H1 (cell line): ENCODE results near the gene OR1I1. TPM values are rescaled to one million over a fixed set of nuclear protein-coding genes. Genes with fewer than 3 reads are reported as not detected.

Source experiments
- CTCF ChIA-PET: fragments of 300-600 bp; sonication (Branson Sonifier 250); formaldehyde crosslinking; loops from one replicate; lab custom pipeline; 2021; ENCODE audit not compliant: partially characterized antibody; lab: Charles Lee
- POLR2A ChIA-PET: fragments of 300-600 bp; sonication (Branson Sonifier 250); formaldehyde crosslinking; loops from one replicate; lab custom pipeline; 2021; ENCODE audit warnings: inconsistent platforms; ENCODE audit not compliant: partially characterized antibody; lab: Charles Lee
- DNase-seq, 2 experiments: peaks; one replicate each; pipeline versions ENCODE4 v3.0.0 to v3.0.0-alpha.2; 2010 to 2022; ENCODE audit warnings: low spot score in 2 of 2, low read depth in 1 of 2, mixed read lengths in 1 of 2
- FAIRE-seq: peaks from 2 replicates; lab custom pipeline; 2011; peaks lifted over from hg19 to GRCh38; lab: Jason Lieb, UNC
- H2AFZ ChIP-seq: 2 replicates; pipeline ENCODE4 v1.8.1; 2012; ENCODE audit warnings: low read length, inconsistent platforms
- H2AK5ac ChIP-seq: 2 replicates; pipeline ENCODE4 v1.6.1; 2013; ENCODE audit warnings: low read depth, low read length
- H2BK120ac ChIP-seq: replicated peaks from 2 replicates; pipeline ENCODE3; 2013; ENCODE audit warnings: low read depth, low read length, inconsistent platforms
- H2BK12ac ChIP-seq: 2 replicates; pipeline ENCODE4 v1.6.1; 2013; ENCODE audit warnings: low read depth, low read length
- H2BK15ac ChIP-seq: 2 replicates; pipeline ENCODE4 v1.6.1; 2013; ENCODE audit warnings: low read length
- H2BK20ac ChIP-seq: 2 replicates; pipeline ENCODE4 v1.6.1; 2013; ENCODE audit warnings: low read length
- H2BK5ac ChIP-seq: 2 replicates; pipeline ENCODE4 v1.6.1; 2013; ENCODE audit warnings: low read depth, low read length
- H3K14ac ChIP-seq: 2 replicates; pipeline ENCODE4 v1.6.1; 2013; ENCODE audit warnings: inconsistent platforms; ENCODE audit not compliant: insufficient read length
- H3K18ac ChIP-seq: 2 replicates; pipeline ENCODE4 v1.6.1; 2013; ENCODE audit warnings: low read length; ENCODE audit errors: extremely low read depth
- H3K23ac ChIP-seq: 2 replicates; pipeline ENCODE4 v1.6.1; 2013; ENCODE audit warnings: inconsistent platforms; ENCODE audit not compliant: insufficient read length
- H3K23me2 ChIP-seq: 2 replicates; pipeline ENCODE4 v1.6.1; 2013; ENCODE audit warnings: low read depth, low read length
- H3K27ac ChIP-seq: 2 replicates; pipeline ENCODE4 v1.6.1; 2011; ENCODE audit warnings: low read depth, low read length, inconsistent platforms
- H3K27me3 ChIP-seq, 4 experiments: replicated peaks in 1 of 4; 1 replicate in 1 of 4; 2 replicates in 3 of 4; pipeline versions ENCODE4 v1.6.1 to v1.8.1; 2011 to 2013; ENCODE audit warnings: low read length in 3 of 4, mild to moderate bottlenecking in 3 of 4, inconsistent platforms in 2 of 4, mixed read lengths in 2 of 4, moderate library complexity in 1 of 4; ENCODE audit not compliant: control insufficient read depth in 3 of 4, insufficient read depth in 3 of 4; ENCODE audit errors: extremely low read depth in 1 of 4
- H3K36me3 ChIP-seq, 4 experiments: 2 replicates each; pipeline versions ENCODE4 v1.6.1 to v1.8.1; 2011 to 2013; ENCODE audit warnings: mild to moderate bottlenecking in 4 of 4, low read length in 3 of 4, moderate library complexity in 2 of 4, control low read depth in 1 of 4, inconsistent platforms in 1 of 4; ENCODE audit not compliant: insufficient read depth in 4 of 4, control insufficient read depth in 2 of 4
- H3K4ac ChIP-seq: replicated peaks from 2 replicates; pipeline ENCODE3; 2013; ENCODE audit warnings: low read length, low read depth, mixed read lengths, inconsistent platforms; ENCODE audit not compliant: insufficient read length
- H3K4me1 ChIP-seq, 4 experiments: replicated peaks in 1 of 4; 1 replicate in 1 of 4; 2 replicates in 3 of 4; pipeline versions ENCODE4 v1.6.1 to v1.8.1; 2011 to 2013; ENCODE audit warnings: low read length in 3 of 4, inconsistent platforms in 2 of 4, mixed read lengths in 1 of 4; ENCODE audit not compliant: insufficient read depth in 4 of 4, control insufficient read depth in 3 of 4
- H3K4me2 ChIP-seq, 2 experiments: 2 replicates each; pipeline versions ENCODE4 v1.6.1 to v1.8.1; 2011 to 2013; ENCODE audit warnings: low read depth in 2 of 2, low read length in 2 of 2, control low read depth in 1 of 2, inconsistent platforms in 1 of 2, mild to moderate bottlenecking in 1 of 2; ENCODE audit not compliant: insufficient read depth in 1 of 2
- H3K4me3 ChIP-seq, 4 experiments: fragments of 200-600, 300-600 bp in 1 of 4; sonication (generic), shearing (Covaris generic), sonication (Bioruptor Twin) in 1 of 4; 2 replicates each; pipeline versions ENCODE4 v1.5.1 to v1.8.1; 2011 to 2016; ENCODE audit warnings: low read length in 4 of 4, low read depth in 3 of 4, control low read depth in 2 of 4, inconsistent platforms in 2 of 4, mild to moderate bottlenecking in 2 of 4, mixed read lengths in 1 of 4, moderate library complexity in 1 of 4; ENCODE audit not compliant: insufficient read depth in 2 of 4; ENCODE audit errors: extremely low read depth in 1 of 4
- H3K56ac ChIP-seq: replicated peaks from 2 replicates; pipeline ENCODE3; 2013; ENCODE audit warnings: low read depth, mild to moderate bottlenecking, mixed read lengths, low read length, inconsistent platforms; ENCODE audit not compliant: insufficient read length
- H3K79me1 ChIP-seq: 2 replicates; pipeline ENCODE4 v1.6.1; 2013; ENCODE audit warnings: low read depth, low read length, control low read depth
- H3K79me2 ChIP-seq, 2 experiments: 2 replicates each; pipeline versions ENCODE4 v1.6.1 to v1.8.1; 2012 to 2013; ENCODE audit warnings: low read length in 2 of 2, mild to moderate bottlenecking in 2 of 2, inconsistent platforms in 1 of 2; ENCODE audit not compliant: insufficient read depth in 2 of 2, control insufficient read depth in 1 of 2
- H3K9ac ChIP-seq, 4 experiments: replicated peaks in 1 of 4; 1 replicate in 1 of 4; 2 replicates in 3 of 4; pipeline versions ENCODE4 v1.6.1 to v1.8.1; 2011 to 2013; ENCODE audit warnings: low read depth in 3 of 4, low read length in 3 of 4, control low read depth in 2 of 4, mild to moderate bottlenecking in 2 of 4, moderate library complexity in 2 of 4, inconsistent platforms in 1 of 4; ENCODE audit errors: extremely low read depth in 1 of 4
- H3K9me3 ChIP-seq, 2 experiments: 2 replicates each; pipeline versions ENCODE4 v1.6.1 to v1.8.1; 2012 to 2013; ENCODE audit warnings: mild to moderate bottlenecking in 2 of 2, moderate library complexity in 2 of 2, control low read depth in 1 of 2, inconsistent platforms in 1 of 2, low read depth in 1 of 2, low read length in 1 of 2, mixed read lengths in 1 of 2; ENCODE audit not compliant: insufficient read depth in 2 of 2
- H4K20me1 ChIP-seq, 2 experiments: replicated peaks in 1 of 2; 2 replicates each; pipeline versions ENCODE3 to v1.8.1; 2011 to 2013; ENCODE audit warnings: inconsistent platforms in 2 of 2, low read length in 2 of 2, mild to moderate bottlenecking in 1 of 2; ENCODE audit not compliant: insufficient read depth in 2 of 2, control insufficient read depth in 1 of 2
- H4K5ac ChIP-seq: 2 replicates; pipeline ENCODE4 v1.6.1; 2013; ENCODE audit warnings: low read length, low read depth, mixed read lengths, inconsistent platforms; ENCODE audit not compliant: insufficient read length
- H4K8ac ChIP-seq: 2 replicates; pipeline ENCODE4 v1.8.0; 2013; ENCODE audit warnings: mild to moderate bottlenecking, moderate library complexity, low read length, inconsistent platforms; ENCODE audit not compliant: insufficient read depth; ENCODE audit errors: extremely low read depth
- H4K91ac ChIP-seq: replicated peaks from 2 replicates; pipeline ENCODE3; 2013; ENCODE audit warnings: low read length, mixed read lengths, inconsistent platforms; ENCODE audit not compliant: insufficient read length
- BRCA1 ChIP-seq: IDR thresholded peaks from 2 replicates; pipeline ENCODE4 v1.6.1; 2012; ENCODE audit warnings: low read depth, low read length, improper control_type of control experiment
- CHD1 ChIP-seq: IDR thresholded peaks from 2 replicates; pipeline ENCODE4 v1.6.1; 2012; ENCODE audit warnings: low read depth, low read length, improper control_type of control experiment
- CTBP2 ChIP-seq: IDR thresholded peaks from 2 replicates; pipeline ENCODE4 v1.7.0; 2011; ENCODE audit warnings: borderline replicate concordance, mild to moderate bottlenecking, moderate library complexity, mixed read lengths, low read length; ENCODE audit not compliant: insufficient read depth, insufficient read length
- EP300 ChIP-seq, 2 experiments: IDR thresholded peaks; 1 replicate in 1 of 2; 2 replicates in 1 of 2; pipeline ENCODE4 v1.6.1; 2011 to 2012; ENCODE audit warnings: low read depth in 2 of 2, low read length in 2 of 2, mild to moderate bottlenecking in 2 of 2, borderline replicate concordance in 1 of 2, inconsistent platforms in 1 of 2, moderate library complexity in 1 of 2
- GTF2F1 ChIP-seq: IDR thresholded peaks from 2 replicates; pipeline ENCODE4 v1.6.1; 2012; ENCODE audit warnings: low read depth, low read length, improper control_type of control experiment, borderline replicate concordance
- RXRA ChIP-seq: IDR thresholded peaks from 2 replicates; pipeline ENCODE4 v1.6.1; 2011; ENCODE audit warnings: low read depth, mild to moderate bottlenecking, low read length, moderate library complexity; ENCODE audit not compliant: insufficient read depth
- YY1 ChIP-seq: IDR thresholded peaks from 2 replicates; pipeline ENCODE4 v1.6.1; 2011; ENCODE audit warnings: low read depth, mild to moderate bottlenecking, low read length
- WGBS, 2 experiments: shearing (Covaris generic) in 1 of 2; methylation state at CpG; one replicate each; pipeline versions ENCODE4 v1.1.6 to v1.1.7; 2013 to 2015; ENCODE audit warnings: low lambda C conversion rate in 2 of 2, mixed read lengths in 2 of 2, inconsistent platforms in 1 of 2, low coverage in 1 of 2, missing lambda C conversion rate in 1 of 2; ENCODE audit not compliant: insufficient replicate concordance in 2 of 2, insufficient coverage in 1 of 2, insufficient read length in 1 of 2; ENCODE audit errors: extremely low coverage in 1 of 2, missing lambda C conversion rate in 1 of 2; 5-methylcytosine and 5-hydroxymethylcytosine counted together
- polyA plus RNA-seq, 7 experiments: library from polyadenylated mRNA; depleted of rRNA in 3 of 7; stranded (reverse) in 5 of 7; unstranded in 2 of 7; fragments of >200 nt in 5 of 7; fragments of 200-250 nt in 2 of 7; gene quantifications; 1 replicate in 5 of 7; 2 replicates in 1 of 7; 4 replicates in 1 of 7; pipeline versions ENCODE4 v1.2.1 to v1.2.3, GENCODE V29; 2011 to 2013; ENCODE audit warnings: missing spikeins in 2 of 7, mixed read lengths in 2 of 7
- total RNA-seq: library from RNA; stranded (reverse); fragmentation: NEBNext Ultra II Directional; extraction: Animal tissue kit (Norgen Biotek cat#: 25700); gene quantifications from 2 replicates; pipeline ENCODE4 v1.2.1, GENCODE V29; 2021

Gene OR1I1
- total and polyA plus RNA-seq, 2 of the 8 experiments (the other 6 are each of a cell fraction or from before 2014, with no cell fraction given), result not detected

GRCh38 chr19:15048128-15048527 lies 33.9 kb upstream of the OR1I1 start:
- Histone ChIP-seq H4K91ac (no peak overlapping the region), H3K23me2 (peaks cover 5% of the 10 kb centered on the region; the same call in 1 of the 2 replicates), H3K36me3 (no peaks in the 10 kb centered on the region), H3K18ac (no peak overlapping the region), H2BK5ac (no peak overlapping the region), H3K27ac (no peak overlapping the region), H3K4me2 (no peak overlapping the region), H4K5ac (no peak overlapping the region), H3K56ac (no peak overlapping the region), H3K9me3 (peaks cover 52 to 53% of the 10 kb centered on the region in 2 experiments), H3K79me2 (no peaks in the 10 kb centered on the region), H3K79me1 (no peaks in the 10 kb centered on the region), H2AK5ac (no peak overlapping the region), H3K14ac (no peak overlapping the region), H2BK120ac (no peak overlapping the region), H4K20me1 (no peaks in the 10 kb centered on the region), H3K27me3 (no peaks in the 10 kb centered on the region), H3K9ac (no peak overlapping the region), H2BK15ac (no peak overlapping the region), H3K4me3 (no peak overlapping the region), H4K8ac (no peak overlapping the region), H3K4me1 (no peaks in the 10 kb centered on the region), H3K4ac (no peak overlapping the region), H2BK12ac (no peak overlapping the region), H2AFZ (no peak overlapping the region), H3K23ac (no peak overlapping the region), H2BK20ac (no peak overlapping the region)
- no peak for TF ChIP-seq YY1
- TF ChIP-seq GTF2F1, result no peak
- no peak for TF ChIP-seq BRCA1
- TF ChIP-seq EP300 (IDR thresholded peaks at IDR 0.05; ENCODE audit: borderline replicate concordance in 1 of 2, low read depth in 2 of 2, low read length in 2 of 2), result no peak
- TF ChIP-seq RXRA, result no peak
- no peak for TF ChIP-seq CHD1
- no peak for TF ChIP-seq CTBP2
- FAIRE-seq (no peak), DNase-seq (no peak)
- WGBS, 2 experiments, result 77% methylated on average over 5 of the region's 5 CpGs; no CpG with 5 or more reads in 1 of the 2 experiments
- POLR2A ChIA-PET, result no interaction called here
- CTCF ChIA-PET, result no interaction called here
